H1 (cell line): ENCODE results near the gene TMEM125.

Source experiments
- CHD7 ChIP-seq: fragments of 300-600 bp; sonication (generic); IDR thresholded peaks from 2 replicates; pipeline ENCODE4 v1.7.1; 2012; ENCODE audit warnings: low read length, moderate library complexity, mild to moderate bottlenecking, inconsistent platforms; ENCODE audit not compliant: insufficient replicate concordance
- CREB1 ChIP-seq: IDR thresholded peaks from 2 replicates; pipeline ENCODE4 v1.6.1; 2012; ENCODE audit warnings: inconsistent platforms
- KDM5A ChIP-seq: fragments of 200-600 bp; IDR thresholded peaks from 2 replicates; pipeline ENCODE4 v1.7.1; 2012; ENCODE audit warnings: mild to moderate bottlenecking, low read length, inconsistent platforms, mixed read lengths
- NANOG ChIP-seq: IDR thresholded peaks from 2 replicates; pipeline ENCODE4 v1.6.1; 2011; ENCODE audit warnings: low read length, low read depth, mild to moderate bottlenecking, inconsistent platforms; ENCODE audit not compliant: insufficient read depth, poor library complexity, severe bottlenecking
- POLR2AphosphoS5 ChIP-seq: IDR thresholded peaks from 2 replicates; pipeline ENCODE4 v1.6.1; 2011; ENCODE audit warnings: low read depth, low read length
- POU5F1 ChIP-seq: IDR thresholded peaks from 2 replicates; pipeline ENCODE4 v1.6.1; 2011; ENCODE audit warnings: low read depth, mild to moderate bottlenecking, low read length, moderate library complexity
- RAD21 ChIP-seq, 2 experiments: IDR thresholded peaks in 1 of 2; conservative IDR thresholded peaks in 1 of 2; 2 replicates each; pipeline ENCODE4 v1.6.1; 2011; ENCODE audit warnings: low read depth in 2 of 2, low read length in 2 of 2, improper control_type of control experiment in 1 of 2, inconsistent platforms in 1 of 2, mild to moderate bottlenecking in 1 of 2, moderate library complexity in 1 of 2
- RNF2 ChIP-seq: fragments of 200-900, 300-1000 bp; sonication (generic); IDR thresholded peaks from 2 replicates; pipeline ENCODE4 v1.7.1; 2016; ENCODE audit warnings: borderline replicate concordance, low read depth, mild to moderate bottlenecking, antibody characterized with exemption, low read length; ENCODE audit not compliant: poor library complexity, severe bottlenecking; ENCODE audit errors: missing control alignments
- SIN3A ChIP-seq, 2 experiments: IDR thresholded peaks in 1 of 2; conservative IDR thresholded peaks in 1 of 2; 2 replicates each; pipeline ENCODE4 v1.6.1; 2011 to 2012; ENCODE audit warnings: low read length in 2 of 2, improper control_type of control experiment in 1 of 2, low read depth in 1 of 2, mild to moderate bottlenecking in 1 of 2
- SP1 ChIP-seq: IDR thresholded peaks from 2 replicates; pipeline ENCODE4 v1.6.1; 2011; ENCODE audit warnings: low read depth, low read length
- SRF ChIP-seq: IDR thresholded peaks from 2 replicates; pipeline ENCODE4 v1.6.1; 2011; ENCODE audit warnings: mild to moderate bottlenecking, low read depth, low read length, moderate library complexity
- TEAD4 ChIP-seq: IDR thresholded peaks from 2 replicates; pipeline ENCODE4 v1.6.1; 2012; ENCODE audit warnings: low read depth, low read length, inconsistent platforms, mixed read lengths
- ZNF274 ChIP-seq: IDR thresholded peaks from 2 replicates; pipeline ENCODE4 v1.7.0; 2012; ENCODE audit warnings: low read length, borderline replicate concordance; ENCODE audit errors: extremely low read depth
- TF ChIP-seq, protein P1 (sequence below), 3 experiments: IDR thresholded peaks; 1 replicate in 2 of 3; 2 replicates in 1 of 3; pipeline versions ENCODE4 v1.5.1 to v1.6.1; 2011; ENCODE audit warnings: low read length in 3 of 3, mild to moderate bottlenecking in 3 of 3, inconsistent platforms in 2 of 3, low read depth in 1 of 3, moderate library complexity in 1 of 3; ENCODE audit not compliant: insufficient read depth in 1 of 3; ENCODE audit errors: control extremely low read depth in 1 of 3

GRCh38 chr1:43306688-43307457 is 37.1 kb downstream of the TMEM125 start:
- TF ChIP-seq RAD21 (IDR thresholded peaks at IDR 0.05 in 1 of 2, conservative IDR thresholded peaks at IDR 0.05 in 1 of 2; ENCODE audit: low read depth in 2 of 2, low read length in 2 of 2) (no peak), KDM5A (no peak), SRF (no peak), SP1 (no peak), SIN3A (conservative IDR thresholded peaks at IDR 0.05 in 1 of 2, IDR thresholded peaks at IDR 0.05 in 1 of 2; ENCODE audit: low read depth in 1 of 2, low read length in 2 of 2) (no peak), ZNF274 (no peak), RNF2 (no peak), POU5F1 (no peak), NANOG (no peak), CREB1 (no peak), POLR2AphosphoS5 (no peak), TEAD4 (no peak), CHD7 (no peak)
- TF ChIP-seq, protein P1, sequence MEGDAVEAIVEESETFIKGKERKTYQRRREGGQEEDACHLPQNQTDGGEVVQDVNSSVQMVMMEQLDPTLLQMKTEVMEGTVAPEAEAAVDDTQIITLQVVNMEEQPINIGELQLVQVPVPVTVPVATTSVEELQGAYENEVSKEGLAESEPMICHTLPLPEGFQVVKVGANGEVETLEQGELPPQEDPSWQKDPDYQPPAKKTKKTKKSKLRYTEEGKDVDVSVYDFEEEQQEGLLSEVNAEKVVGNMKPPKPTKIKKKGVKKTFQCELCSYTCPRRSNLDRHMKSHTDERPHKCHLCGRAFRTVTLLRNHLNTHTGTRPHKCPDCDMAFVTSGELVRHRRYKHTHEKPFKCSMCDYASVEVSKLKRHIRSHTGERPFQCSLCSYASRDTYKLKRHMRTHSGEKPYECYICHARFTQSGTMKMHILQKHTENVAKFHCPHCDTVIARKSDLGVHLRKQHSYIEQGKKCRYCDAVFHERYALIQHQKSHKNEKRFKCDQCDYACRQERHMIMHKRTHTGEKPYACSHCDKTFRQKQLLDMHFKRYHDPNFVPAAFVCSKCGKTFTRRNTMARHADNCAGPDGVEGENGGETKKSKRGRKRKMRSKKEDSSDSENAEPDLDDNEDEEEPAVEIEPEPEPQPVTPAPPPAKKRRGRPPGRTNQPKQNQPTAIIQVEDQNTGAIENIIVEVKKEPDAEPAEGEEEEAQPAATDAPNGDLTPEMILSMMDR (IDR thresholded peaks at IDR 0.05; ENCODE audit: control extremely low read depth in 1 of 3, insufficient read depth in 1 of 3, low read depth in 1 of 3, low read length in 3 of 3): no peak
